CD14-positive monocyte (primary cell): Measurements from ENCODE around the gene MKI67. TPM values are rescaled to one million over a fixed set of nuclear protein-coding genes. Genes with fewer than 3 reads are reported as not detected.

Experiments
- DNase-seq, 3 donors: peaks; one replicate each; pipeline ENCODE4 v3.0.0-alpha.2; 2011 to 2022
- H2AFZ ChIP-seq: 2 replicates; pipeline ENCODE4 v1.6.0; 2012; ENCODE audit warnings: mild to moderate bottlenecking, low read depth, low read length, inconsistent platforms; ENCODE audit not compliant: insufficient read depth, poor library complexity, severe bottlenecking
- H3K27ac ChIP-seq, 2 donors: 1 replicate in 1 of 2; 2 replicates in 1 of 2; pipeline ENCODE4 v1.5.1; 2012 to 2013; ENCODE audit warnings: low read length in 2 of 2, control low read depth in 1 of 2, inconsistent platforms in 1 of 2, low read depth in 1 of 2, mild to moderate bottlenecking in 1 of 2
- H3K27me3 ChIP-seq, 2 donors: one replicate each; pipeline versions ENCODE4 v1.6.0 to v1.6.1; 2011 to 2013; ENCODE audit warnings: low read length in 2 of 2; ENCODE audit not compliant: control insufficient read depth in 2 of 2, insufficient read depth in 2 of 2
- H3K36me3 ChIP-seq, 2 donors: replicated peaks in 1 of 2; 1 replicate in 1 of 2; 2 replicates in 1 of 2; pipeline versions ENCODE4 v1.5.1 to v1.6.1; 2012 to 2013; ENCODE audit warnings: low read length in 2 of 2, control low read depth in 1 of 2, inconsistent platforms in 1 of 2, mild to moderate bottlenecking in 1 of 2; ENCODE audit not compliant: insufficient read depth in 2 of 2, control insufficient read depth in 1 of 2
- H3K4me1 ChIP-seq, 2 donors: 1 replicate in 1 of 2; 2 replicates in 1 of 2; pipeline versions ENCODE4 v1.5.1 to v1.6.1; 2012 to 2013; ENCODE audit warnings: low read length in 2 of 2, control low read depth in 1 of 2, inconsistent platforms in 1 of 2, mild to moderate bottlenecking in 1 of 2, moderate library complexity in 1 of 2; ENCODE audit not compliant: insufficient read depth in 2 of 2, control insufficient read depth in 1 of 2
- H3K4me2 ChIP-seq: replicated peaks from 2 replicates; pipeline ENCODE3; 2012; ENCODE audit warnings: low read length, moderate library complexity, mild to moderate bottlenecking; ENCODE audit not compliant: poor library complexity, severe bottlenecking; ENCODE audit errors: extremely low read depth
- H3K4me3 ChIP-seq, 3 experiments: fragments of 200-600 bp in 1 of 3; sonication (generic) in 1 of 3; replicated peaks in 1 of 3; 1 replicate in 2 of 3; 2 replicates in 1 of 3; pipeline ENCODE4 v1.5.1; 2011 to 2013; ENCODE audit warnings: low read length in 3 of 3, mild to moderate bottlenecking in 3 of 3, control low read depth in 2 of 3, low read depth in 2 of 3, inconsistent platforms in 1 of 3, moderate library complexity in 1 of 3
- H3K79me2 ChIP-seq: 2 replicates; pipeline ENCODE4 v1.6.0; 2012; ENCODE audit warnings: mild to moderate bottlenecking, control low read depth, inconsistent platforms, low read length, moderate library complexity; ENCODE audit not compliant: insufficient read depth
- H3K9ac ChIP-seq: 2 replicates; pipeline ENCODE4 v1.6.0; 2017; ENCODE audit warnings: low read length, mild to moderate bottlenecking; ENCODE audit not compliant: insufficient read depth, poor library complexity, severe bottlenecking
- H3K9me3 ChIP-seq, 2 donors: replicated peaks in 1 of 2; 1 replicate in 1 of 2; 2 replicates in 1 of 2; pipeline versions ENCODE4 v1.5.1 to v1.6.1; 2012 to 2013; ENCODE audit warnings: low read length in 2 of 2, control low read depth in 1 of 2; ENCODE audit not compliant: control insufficient read depth in 1 of 2, insufficient read depth in 1 of 2
- H4K20me1 ChIP-seq: 2 replicates; pipeline ENCODE4 v1.6.0; 2012; ENCODE audit warnings: mild to moderate bottlenecking, low read length, control low read depth, moderate library complexity; ENCODE audit not compliant: insufficient read depth
- H3K27ac Mint-ChIP-seq, 7 donors: one replicate each; pipeline ENCODE4 v1.8.0; 2020; ENCODE audit warnings: mild to moderate bottlenecking in 7 of 7, mixed read lengths in 7 of 7, moderate library complexity in 6 of 7, inconsistent platforms in 2 of 7
- H3K27me3 Mint-ChIP-seq, 3 donors: one replicate each; pipeline ENCODE4 v1.8.0; 2021 to 2022; ENCODE audit warnings: low read depth in 3 of 3, mild to moderate bottlenecking in 3 of 3, mixed read lengths in 3 of 3, moderate library complexity in 3 of 3, inconsistent platforms in 1 of 3
- H3K36me3 Mint-ChIP-seq, 2 donors: one replicate each; pipeline ENCODE4 v1.8.0; 2020; ENCODE audit warnings: mixed read lengths in 2 of 2, inconsistent platforms in 1 of 2, mild to moderate bottlenecking in 1 of 2
- H3K4me1 Mint-ChIP-seq: one replicate; pipeline ENCODE4 v1.8.0; 2020; ENCODE audit warnings: mild to moderate bottlenecking, mixed read lengths
- H3K4me3 Mint-ChIP-seq, 2 donors: one replicate each; pipeline ENCODE4 v1.8.0; 2020; ENCODE audit warnings: mild to moderate bottlenecking in 2 of 2, mixed read lengths in 2 of 2, moderate library complexity in 1 of 2
- H3K9me3 Mint-ChIP-seq, 7 donors: one replicate each; pipeline ENCODE4 v1.8.0; 2020 to 2022; ENCODE audit warnings: mixed read lengths in 7 of 7, mild to moderate bottlenecking in 6 of 7, moderate library complexity in 6 of 7, inconsistent platforms in 2 of 7
- CTCF ChIP-seq: fragments of 200-600 bp; IDR thresholded peaks from one replicate; pipeline ENCODE4 v1.8.0; 2022; ENCODE audit warnings: antibody characterized with exemption, mild to moderate bottlenecking
- WGBS: methylation state at CpG from one replicate; pipeline ENCODE4 v1.1.5; 2013; ENCODE audit warnings: missing lambda C conversion rate; ENCODE audit not compliant: insufficient coverage; 5-methylcytosine and 5-hydroxymethylcytosine counted together
- intact Hi-C, 2 donors: fragments of 100-400 bp; cut with micrococcal nuclease; formaldehyde crosslinking; loops; one replicate each; pipeline versions ENCODE4 v1.15.0 to v1.15.1; 2023
- polyA plus RNA-seq, 3 donors: library from polyadenylated mRNA; depleted of rRNA in 1 of 3; unstranded in 2 of 3; stranded (reverse) in 1 of 3; fragments of 300-500 nt in 2 of 3; fragments of >200 nt in 1 of 3; fragmentation: Illumina TruSeq in 2 of 3; gene quantifications; 1 replicate in 2 of 3; 2 replicates in 1 of 3; pipeline ENCODE4 v1.2.3, GENCODE V29; 2012 to 2021

The MKI67 gene
- polyA plus RNA-seq, 3 donors: 0.02 to 0.05 TPM; not detected in 1

GRCh38 chr10:128092454-128092853, 33.8 kb downstream of the MKI67 start:
- H3K79me2 ChIP-seq: peaks cover 4% of the 10 kb centered on the region
- no peak for DNase-seq
- H3K4me1 ChIP-seq: no peaks in the 10 kb centered on the region
- no peak overlapping the region for H3K9ac ChIP-seq
- TF ChIP-seq CTCF: no peak
- no peaks in the 10 kb centered on the region for H3K9me3 Mint-ChIP-seq
- peaks cover 12 to 17% of the 10 kb centered on the region in 2 donors for H3K36me3 Mint-ChIP-seq
- H3K4me3 ChIP-seq: no peak overlapping the region
- no peak overlapping the region for H3K27ac Mint-ChIP-seq
- no peak overlapping the region for H3K27ac ChIP-seq
- 100% methylated on average over 1 of the region's 3 CpGs for WGBS
- H3K4me1 Mint-ChIP-seq: peaks cover 10% of the 10 kb centered on the region
- intact Hi-C loops: no loop called here
- H3K27me3 ChIP-seq: no peaks in the 10 kb centered on the region
- no peaks in the 10 kb centered on the region for H3K9me3 ChIP-seq
- H3K36me3 ChIP-seq: peaks cover under 1 to 21% of the 10 kb centered on the region in 2 donors
- no peak overlapping the region for H3K4me3 Mint-ChIP-seq
- H3K4me2 ChIP-seq: no peak overlapping the region
- peaks cover 2 to 5% (median 3%) of the 10 kb centered on the region in 3 donors for H3K27me3 Mint-ChIP-seq
- H4K20me1 ChIP-seq: no peaks in the 10 kb centered on the region
- H2AFZ ChIP-seq: no peak overlapping the region

- Mint-ChIP-seq H3K36me3 (peaks cover 11% of the 10 kb centered on the region in 2 donors), H3K4me3 (no peak overlapping the region), H3K27me3 (peaks cover 2 to 5% (median 3%) of the 10 kb centered on the region in 3 donors), H3K9me3 (no peaks in the 10 kb centered on the region), H3K27ac (peak overlapping the region in 1 of 7 donors; percentile 63), H3K4me1 (peaks cover 9% of the 10 kb centered on the region)
- DNase-seq: no peak
- Histone ChIP-seq H3K9ac (no peak overlapping the region), H3K4me3 (no peak overlapping the region), H3K36me3 (peaks cover 0 to 13% of the 10 kb centered on the region in 2 donors), H3K79me2 (peaks cover 2% of the 10 kb centered on the region), H3K27ac (no peak overlapping the region), H3K27me3 (no peaks in the 10 kb centered on the region), H2AFZ (no peak overlapping the region), H3K4me1 (no peaks in the 10 kb centered on the region), H3K9me3 (no peaks in the 10 kb centered on the region), H3K4me2 (no peak overlapping the region), H4K20me1 (no peaks in the 10 kb centered on the region)
- no peak for TF ChIP-seq CTCF
- 96% methylated on average over 12 of the region's 17 CpGs for WGBS
- intact Hi-C loops: no loop called here
Measured at GRCh38 chr10:128091636-128092210, 34.5 kb downstream of the MKI67 start.
